Activated CD8-positive, alpha-beta T cell treated with anti-CD3 and anti-CD28 coated beads, Interleukin-2, amount 10 ng/mL, durations not matched to agents 7 days and 5 days (primary cell): ENCODE measurements around the gene GBGT1. TPM values are rescaled to one million over a fixed set of nuclear protein-coding genes. Genes with fewer than 3 reads are reported as not detected.

Source experiments
- ATAC-seq: fragments of 150-1000 bp; cut with Tn5 transposase; one replicate; pipeline ENCODE4 v1.10.0; 2021; ENCODE audit warnings: moderate library complexity
- CTCF ChIA-PET: fragments of 350-600 bp; sonication (Branson Sonifier 250); formaldehyde crosslinking; loops from one replicate; lab custom pipeline; 2021; ENCODE audit warnings: antibody characterized with exemption; lab: Charles Lee
- POLR2A ChIA-PET: fragments of 350-600 bp; sonication (Branson Sonifier 250); formaldehyde crosslinking; loops from one replicate; lab custom pipeline; 2021; ENCODE audit warnings: antibody characterized with exemption; lab: Charles Lee
- DNase-seq: peaks from one replicate; pipeline ENCODE4 v3.0.0-alpha.2; 2020
- H3K27ac Mint-ChIP-seq: one replicate; pipeline ENCODE4 v1.8.0; 2021; ENCODE audit warnings: mild to moderate bottlenecking, mixed read lengths
- H3K27me3 Mint-ChIP-seq: one replicate; pipeline ENCODE4 v1.8.0; 2021; ENCODE audit warnings: low read depth, mixed read lengths
- H3K36me3 Mint-ChIP-seq: one replicate; pipeline ENCODE4 v1.8.0; 2021; ENCODE audit warnings: low read depth, mixed read lengths
- H3K4me1 Mint-ChIP-seq: one replicate; pipeline ENCODE4 v1.8.0; 2021; ENCODE audit warnings: low read depth, mixed read lengths
- H3K4me3 Mint-ChIP-seq: one replicate; pipeline ENCODE4 v1.8.0; 2021; ENCODE audit warnings: mild to moderate bottlenecking, mixed read lengths
- H3K9me3 Mint-ChIP-seq: one replicate; pipeline ENCODE4 v1.8.0; 2022; ENCODE audit warnings: mixed read lengths; ENCODE audit not compliant: insufficient read depth
- total RNA-seq, 2 experiments: library from RNA; stranded (reverse); gene quantifications; one replicate each; pipeline ENCODE4 v1.2.3, GENCODE V29; 2021

GBGT1 gene
- total RNA-seq, 2 experiments from 2014 or later, result 3.1 to 4.1 TPM

DNA sequence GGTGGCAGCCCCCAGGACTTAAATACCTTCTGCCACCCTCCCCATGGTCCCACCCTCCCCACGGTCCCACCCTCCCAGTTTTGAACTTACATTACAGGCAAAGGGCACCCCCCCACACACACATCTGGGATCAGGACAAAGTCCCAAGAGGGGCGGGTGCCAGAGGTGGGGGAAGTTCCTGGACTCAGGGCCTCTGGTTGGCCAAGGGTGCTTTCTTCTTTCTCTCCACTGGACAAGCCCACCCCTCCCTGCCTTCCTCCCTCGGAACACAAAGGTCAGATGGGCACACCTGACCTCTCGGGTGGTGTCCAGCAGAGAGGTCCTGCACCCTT, 23.6 kb downstream of the GBGT1 start:
- no peaks in the 10 kb centered on the region for H3K27me3 Mint-ChIP-seq
- H3K9me3 Mint-ChIP-seq, result no peaks in the 10 kb centered on the region
- DNase-seq (no peak), ATAC-seq (no peak)
- ChIA-PET CTCF (no interaction called here), POLR2A (no interaction called here)
- peaks cover 87% of the 10 kb centered on the region for H3K4me1 Mint-ChIP-seq
- H3K36me3 Mint-ChIP-seq, result peaks cover 14% of the 10 kb centered on the region
- no peak overlapping the region for H3K4me3 Mint-ChIP-seq
- H3K27ac Mint-ChIP-seq, result no peak overlapping the region

DNA sequence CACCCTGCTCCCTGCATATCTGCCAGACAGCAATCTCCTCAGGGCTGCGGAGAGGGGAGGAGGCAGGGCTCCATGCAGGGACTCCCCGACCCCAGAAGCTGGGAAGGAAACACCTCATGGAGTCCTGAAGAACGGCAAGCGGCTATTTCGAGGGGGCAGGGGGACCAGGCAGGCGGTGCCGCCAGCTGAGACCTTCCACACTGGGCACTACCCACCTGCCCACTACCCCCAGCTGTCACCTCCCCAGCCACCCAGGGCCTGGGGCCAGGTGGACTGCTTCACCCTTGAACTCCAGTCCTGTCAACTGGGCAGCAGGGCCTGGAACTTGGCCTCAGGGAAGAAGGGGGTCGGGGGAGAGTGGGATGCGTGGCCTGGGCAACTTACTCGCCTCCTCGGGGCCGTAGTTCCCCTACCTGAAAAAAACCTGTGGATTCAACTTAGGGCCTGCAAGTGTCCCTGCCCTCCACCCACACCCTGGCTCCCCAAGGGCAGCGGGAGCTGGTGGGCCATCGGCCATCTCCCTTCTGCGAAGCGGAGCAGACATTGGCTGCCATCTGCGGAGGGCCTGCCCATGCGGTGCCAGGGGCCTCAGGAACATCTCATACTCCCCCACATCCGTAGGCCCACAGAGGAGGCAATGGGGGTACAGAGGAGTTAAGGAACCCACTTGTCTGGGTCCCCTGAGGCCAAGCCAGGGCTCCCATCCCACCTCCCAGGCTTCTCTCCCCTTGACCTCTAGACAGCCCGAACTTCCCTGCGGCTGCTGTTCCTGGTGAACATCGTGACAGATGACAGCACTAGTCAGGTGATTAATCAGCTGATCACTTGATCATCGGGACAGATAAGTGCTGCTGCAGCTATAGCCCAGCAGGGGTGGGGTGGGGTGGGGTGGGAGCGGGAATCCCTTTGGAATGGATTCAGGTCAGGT, 24.2 kb downstream of the GBGT1 start:
- Mint-ChIP-seq H3K36me3 (peaks cover 14% of the 10 kb centered on the region), H3K4me1 (peaks cover 87% of the 10 kb centered on the region), H3K27ac (peak overlapping the region; percentile 66), H3K4me3 (no peak overlapping the region), H3K27me3 (no peaks in the 10 kb centered on the region), H3K9me3 (no peaks in the 10 kb centered on the region)
- DNase-seq (no peak), ATAC-seq (no peak)
- ChIA-PET POLR2A (interaction anchor here (0.9 kb wide), 1 partner anchor 9 kb away, joined by 3 read pairs; no protein-coding TSS in a partner anchor), CTCF (no interaction called here)

GRCh38 chr9:133137451-133138231, 26.1 kb downstream of the GBGT1 start:
- no peaks in the 10 kb centered on the region for H3K27me3 Mint-ChIP-seq
- no peak for ATAC-seq
- POLR2A ChIA-PET, result interaction anchor here (1.1 kb wide), 1 partner anchor 107 kb away, joined by 4 read pairs; the partner anchor contains the start of gene GTF3C5
- peak; percentile 59 for DNase-seq
- peak overlapping the region; percentile 32 for H3K4me3 Mint-ChIP-seq
- H3K27ac Mint-ChIP-seq, result peak overlapping the region; percentile 79
- H3K36me3 Mint-ChIP-seq, result peaks cover 17% of the 10 kb centered on the region
- CTCF ChIA-PET, result interaction anchor here (1.7 to 14.0 kb wide), 2 partner anchors 9 to 10 kb away, joined by 10 to 288 read pairs; no protein-coding TSS in a partner anchor
- H3K9me3 Mint-ChIP-seq, result no peaks in the 10 kb centered on the region
- H3K4me1 Mint-ChIP-seq, result peaks cover 89% of the 10 kb centered on the region

- CTCF ChIA-PET, result interaction anchor here (1.2 to 14.0 kb wide), 2 partner anchors 11 to 14 kb away, joined by 3 to 288 read pairs; partner anchors contain the start of gene RALGDS
- Mint-ChIP-seq H3K9me3 (no peaks in the 10 kb centered on the region), H3K27ac (peak overlapping the region; percentile 99), H3K4me1 (peaks cover 90% of the 10 kb centered on the region), H3K4me3 (no peak overlapping the region), H3K36me3 (peaks cover 31% of the 10 kb centered on the region), H3K27me3 (no peaks in the 10 kb centered on the region)
- ATAC-seq (no peak), DNase-seq (peak; percentile 51)
- POLR2A ChIA-PET, result interaction anchor here (1.2 to 4.4 kb wide), 3 partner anchors 8 to 105 kb away, joined by 4 to 64 read pairs (median 9); no protein-coding TSS in a partner anchor
These were observed 28.5 kb downstream of the GBGT1 start for GRCh38 chr9:133135146-133135745.

- ATAC-seq, result peak; percentile 2
- H3K9me3 Mint-ChIP-seq, result no peaks in the 10 kb centered on the region
- DNase-seq, result no peak
- H3K36me3 Mint-ChIP-seq, result peaks cover 31% of the 10 kb centered on the region
- ChIA-PET CTCF (interaction anchor here (1.0 to 14.0 kb wide), 5 partner anchors 12 to 86 kb away, joined by 3 to 288 read pairs (median 4); partner anchors contain the start of gene RALGDS), POLR2A (interaction anchor here (0.6 to 4.4 kb wide), 13 partner anchors 9 to 295 kb away, joined by 3 to 64 read pairs (median 5); partner anchors contain the start of gene GTF3C5)
- H3K4me3 Mint-ChIP-seq, result peak overlapping the region; percentile 40
- H3K27ac Mint-ChIP-seq, result peak overlapping the region; percentile 99
- peaks cover 88% of the 10 kb centered on the region for H3K4me1 Mint-ChIP-seq
- H3K27me3 Mint-ChIP-seq, result no peaks in the 10 kb centered on the region
These were observed 29.1 kb downstream of the GBGT1 start for GRCh38 chr9:133134388-133135145.

- no peaks in the 10 kb centered on the region for H3K9me3 Mint-ChIP-seq
- peak; percentile 95 for DNase-seq
These were observed 29.9 kb downstream of the GBGT1 start for GRCh38 chr9:133133681-133134387.

DNA sequence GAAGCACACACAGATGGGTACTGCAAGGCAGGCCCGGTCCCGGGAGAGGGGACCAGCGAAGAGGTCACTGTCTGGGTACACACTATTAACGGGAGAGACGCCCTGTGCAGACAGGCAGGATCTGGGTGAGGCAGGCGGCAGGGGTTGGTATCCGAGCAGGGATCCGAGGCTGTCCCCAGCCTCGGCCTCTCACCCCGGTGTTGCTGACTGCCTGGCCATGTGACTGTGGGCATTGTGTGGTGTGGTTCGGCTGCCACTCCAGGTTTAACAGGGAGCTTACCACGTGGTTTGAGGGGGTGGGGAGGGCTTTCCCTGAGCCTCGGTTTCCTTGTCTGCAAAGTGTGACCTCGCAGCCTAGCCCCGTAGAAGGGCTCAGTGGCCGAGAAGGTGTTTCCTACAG, 31.5 kb downstream of the GBGT1 start:
- Mint-ChIP-seq H3K9me3 (no peaks in the 10 kb centered on the region), H3K36me3 (peaks cover 32% of the 10 kb centered on the region), H3K4me3 (no peak overlapping the region), H3K4me1 (peaks cover 89% of the 10 kb centered on the region), H3K27me3 (no peaks in the 10 kb centered on the region), H3K27ac (peak overlapping the region; percentile 99)
- ATAC-seq (no peak), DNase-seq (no peak)
- ChIA-PET POLR2A (interaction anchor here (0.7 to 4.4 kb wide), 2 partner anchors 11 to 12 kb away, joined by 3 to 64 read pairs; no protein-coding TSS in a partner anchor), CTCF (interaction anchor here (1.2 to 14.0 kb wide), 2 partner anchors 14 to 54 kb away, joined by 3 to 288 read pairs; no protein-coding TSS in a partner anchor)

More at GRCh38 chr9:133133681-133134387, 29.9 kb downstream of the GBGT1 start:
- no peaks in the 10 kb centered on the region for H3K27me3 Mint-ChIP-seq
- peaks cover 32% of the 10 kb centered on the region for H3K36me3 Mint-ChIP-seq
- ChIA-PET POLR2A (interaction anchor here (0.6 to 4.4 kb wide), 14 partner anchors 9 to 294 kb away, joined by 3 to 64 read pairs (median 4); partner anchors contain the start of genes GTF3C5 and RALGDS), CTCF (interaction anchor here (0.6 to 14.0 kb wide), 8 partner anchors 12 to 112 kb away, joined by 3 to 288 read pairs (median 4); partner anchors contain the start of gene RALGDS)
- H3K27ac Mint-ChIP-seq, result peak overlapping the region; percentile 99
- H3K4me3 Mint-ChIP-seq, result peak overlapping the region; percentile 40
- peaks cover 90% of the 10 kb centered on the region for H3K4me1 Mint-ChIP-seq
- peak; percentile 81 for ATAC-seq

DNA sequence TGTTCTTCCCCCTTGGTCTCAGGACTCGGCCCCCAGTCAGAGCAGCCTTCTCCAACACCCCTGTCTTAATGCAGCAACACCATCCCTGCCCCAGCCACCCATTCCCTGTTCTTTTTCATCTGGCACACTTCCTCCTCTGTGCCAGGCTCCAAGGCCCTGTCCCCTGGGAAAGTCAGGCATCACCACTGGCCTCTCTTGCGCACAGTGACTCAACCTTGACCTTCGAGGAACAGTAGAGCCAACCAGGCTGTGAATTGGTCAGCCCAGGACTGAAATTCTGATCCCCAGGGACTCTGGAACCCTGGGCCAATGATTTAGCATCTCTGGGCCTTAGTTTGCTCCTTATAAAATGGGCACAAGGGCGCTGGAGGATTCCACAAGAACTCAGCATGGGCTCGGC, 32.2 kb downstream of the GBGT1 start:
- Mint-ChIP-seq H3K27me3 (no peaks in the 10 kb centered on the region), H3K9me3 (no peaks in the 10 kb centered on the region), H3K4me3 (peak overlapping the region; percentile 23), H3K27ac (peak overlapping the region; percentile 99), H3K36me3 (peaks cover 31% of the 10 kb centered on the region), H3K4me1 (peaks cover 89% of the 10 kb centered on the region)
- POLR2A ChIA-PET, result interaction anchor here (0.7 to 1.8 kb wide), 5 partner anchors 7 to 101 kb away, joined by 3 to 15 read pairs (median 3); partner anchors contain the start of gene GTF3C5
- CTCF ChIA-PET, result interaction anchor here (0.8 to 14.0 kb wide), 2 partner anchors 9 to 15 kb away, joined by 3 to 288 read pairs; no protein-coding TSS in a partner anchor
- ATAC-seq, result no peak
- no peak for DNase-seq

- Mint-ChIP-seq H3K27me3 (no peaks in the 10 kb centered on the region), H3K4me3 (peak overlapping the region; percentile 88), H3K9me3 (no peaks in the 10 kb centered on the region), H3K36me3 (peaks cover 31% of the 10 kb centered on the region), H3K27ac (peak overlapping the region; percentile 99), H3K4me1 (peaks cover 89% of the 10 kb centered on the region)
- POLR2A ChIA-PET, result interaction anchor here (0.8 to 1.8 kb wide), 7 partner anchors 8 to 100 kb away, joined by 3 to 15 read pairs (median 3); partner anchors contain the start of gene GTF3C5
- peak; percentile 50 for ATAC-seq
- CTCF ChIA-PET, result interaction anchor here (0.8 to 14.0 kb wide), 2 partner anchors 8 to 15 kb away, joined by 3 to 288 read pairs; no protein-coding TSS in a partner anchor
- peak; percentile 81 for DNase-seq
These were observed 32.9 kb downstream of the GBGT1 start for GRCh38 chr9:133130685-133131244.
